ENCODE results near the gene ATP6V0C.
A peak's percentile ranks its signal among the peaks of the same experiment; 100 is the strongest.
"Not testable (repeated sequence)": the region's sequence is repeated elsewhere in the genome, so short reads cannot be mapped to it uniquely, and the experiment has no call there.

The ATP6V0C gene

GRCh38 chr16:2560131-2560797, 46.5 kb downstream of the ATP6V0C start:
- not testable (repeated sequence) for DNase-seq

DNA sequence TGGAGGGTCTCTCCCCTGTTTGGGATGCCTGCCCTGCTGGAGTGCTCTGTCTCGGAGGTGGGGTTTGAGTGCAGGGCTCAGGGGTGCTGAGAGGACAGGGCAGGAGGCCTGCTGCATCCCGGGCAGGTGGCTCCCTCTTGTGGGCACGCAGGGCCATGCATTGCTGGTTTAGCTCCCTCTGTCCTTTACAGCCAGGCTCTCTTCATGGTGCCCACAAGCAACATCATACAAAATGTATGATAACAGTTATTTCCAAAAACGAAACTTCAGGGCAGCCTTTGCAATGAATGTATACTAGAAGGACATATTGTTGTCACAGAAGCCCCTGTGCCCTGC, 47.0 kb downstream of the ATP6V0C start:
- peak in 3 of 5 experiments; percentile 46 to 52 (median 51) for DNase-seq

- DNase-seq, result not testable (repeated sequence)
These were observed 53.8 kb downstream of the ATP6V0C start for GRCh38 chr16:2567506-2567905.

DNA sequence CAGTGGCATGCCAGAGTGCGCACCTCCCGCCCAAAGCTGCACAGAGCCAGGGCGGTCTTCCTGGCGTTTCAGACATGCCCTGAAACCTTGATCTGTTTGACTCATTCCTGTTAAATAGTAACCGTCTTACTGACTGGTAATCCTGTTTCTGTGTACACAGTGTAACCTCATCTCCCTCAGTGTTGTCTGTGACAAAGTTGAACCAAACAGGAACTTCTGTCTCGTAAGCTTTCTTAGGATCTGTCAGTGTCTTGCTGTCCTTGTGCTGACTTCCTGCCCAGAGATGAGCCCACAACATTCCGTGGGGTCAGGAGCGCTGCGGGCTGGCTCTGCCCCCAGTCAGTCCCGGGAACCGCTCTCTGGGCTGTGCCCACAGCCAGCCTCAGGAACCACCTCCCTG, 54.8 kb downstream of the ATP6V0C start:
- DNase-seq, result not testable (repeated sequence)

Data from T-helper 2 cell (primary cell).